Osteocyte (in vitro differentiated cells): ENCODE results near the gene HHLA2. TPM values are rescaled to one million over a fixed set of nuclear protein-coding genes. Genes with fewer than 3 reads are reported as not detected.

ENCODE experiments used
- DNase-seq: peaks from one replicate; pipeline ENCODE4 v3.0.0; 2021; ENCODE audit warnings: mixed read lengths; ENCODE audit not compliant: unreplicated experiment; ENCODE audit errors: extremely low spot score
- H3K27ac Mint-ChIP-seq: one replicate; pipeline ENCODE4 v1.8.0; 2021; ENCODE audit warnings: mild to moderate bottlenecking, mixed read lengths; ENCODE audit not compliant: unreplicated experiment
- H3K27me3 Mint-ChIP-seq: one replicate; pipeline ENCODE4 v1.8.0; 2021; ENCODE audit warnings: mixed read lengths; ENCODE audit not compliant: unreplicated experiment
- H3K36me3 Mint-ChIP-seq: one replicate; pipeline ENCODE4 v1.8.0; 2021; ENCODE audit warnings: mixed read lengths; ENCODE audit not compliant: unreplicated experiment
- H3K4me1 Mint-ChIP-seq: one replicate; pipeline ENCODE4 v1.8.0; 2021; ENCODE audit warnings: mixed read lengths; ENCODE audit not compliant: unreplicated experiment
- H3K4me3 Mint-ChIP-seq: one replicate; pipeline ENCODE4 v1.8.0; 2021; ENCODE audit warnings: mild to moderate bottlenecking, moderate library complexity, mixed read lengths; ENCODE audit not compliant: unreplicated experiment
- H3K9me3 Mint-ChIP-seq: one replicate; pipeline ENCODE4 v1.8.0; 2021; ENCODE audit warnings: mixed read lengths; ENCODE audit not compliant: unreplicated experiment
- total RNA-seq: library from RNA; stranded (reverse); gene quantifications from 2 replicates; pipeline ENCODE4 v1.2.1, GENCODE V29; 2021
- TF ChIP-seq, protein P1 (sequence below): fragments of 200-600 bp; sonication (generic); IDR thresholded peaks from 2 replicates; pipeline ENCODE4 v1.5.0; 2021; ENCODE audit warnings: antibody characterized with exemption, mild to moderate bottlenecking, moderate library complexity

Gene HHLA2
- total RNA-seq, 1 donor from 2014 or later, result not detected

DNA sequence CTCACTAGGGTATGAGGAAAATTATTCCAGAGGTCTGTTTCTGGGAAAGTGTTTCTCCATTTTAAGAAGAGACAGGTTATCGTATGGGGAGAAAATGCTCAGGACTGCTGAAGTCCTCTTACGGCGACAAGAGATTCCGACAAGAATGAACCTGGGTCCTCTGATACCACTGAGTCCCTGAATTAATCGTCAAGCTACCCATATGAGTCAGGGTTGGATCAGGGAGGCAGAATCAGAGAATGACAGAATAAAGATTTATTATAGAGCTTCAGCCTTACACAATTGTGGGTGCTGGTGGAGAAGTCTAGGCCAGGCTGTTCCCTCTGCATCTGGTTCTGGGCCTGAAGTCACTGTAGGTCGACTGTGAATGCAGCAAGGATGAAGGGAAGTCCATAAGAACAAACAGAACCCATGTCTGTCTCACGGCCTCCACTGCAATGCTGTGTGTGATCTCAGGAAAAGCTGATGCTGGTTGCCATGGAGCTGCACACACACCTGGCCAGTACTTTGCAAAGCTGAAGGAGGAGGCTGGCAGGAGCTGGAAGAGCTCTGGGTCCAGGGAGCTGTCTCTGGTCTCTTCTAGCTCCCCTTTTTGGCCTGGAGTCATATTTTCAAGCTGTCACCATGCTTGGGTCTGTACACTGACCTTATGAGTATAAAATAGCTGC is 83.9 kb downstream of the HHLA2 start:
- Mint-ChIP-seq H3K36me3 (no peaks in the 10 kb centered on the region), H3K4me1 (no peaks in the 10 kb centered on the region), H3K4me3 (no peak overlapping the region), H3K9me3 (no peaks in the 10 kb centered on the region), H3K27me3 (peaks cover 2% of the 10 kb centered on the region), H3K27ac (no peak overlapping the region)
- no peak for DNase-seq
- TF ChIP-seq, protein P1, sequence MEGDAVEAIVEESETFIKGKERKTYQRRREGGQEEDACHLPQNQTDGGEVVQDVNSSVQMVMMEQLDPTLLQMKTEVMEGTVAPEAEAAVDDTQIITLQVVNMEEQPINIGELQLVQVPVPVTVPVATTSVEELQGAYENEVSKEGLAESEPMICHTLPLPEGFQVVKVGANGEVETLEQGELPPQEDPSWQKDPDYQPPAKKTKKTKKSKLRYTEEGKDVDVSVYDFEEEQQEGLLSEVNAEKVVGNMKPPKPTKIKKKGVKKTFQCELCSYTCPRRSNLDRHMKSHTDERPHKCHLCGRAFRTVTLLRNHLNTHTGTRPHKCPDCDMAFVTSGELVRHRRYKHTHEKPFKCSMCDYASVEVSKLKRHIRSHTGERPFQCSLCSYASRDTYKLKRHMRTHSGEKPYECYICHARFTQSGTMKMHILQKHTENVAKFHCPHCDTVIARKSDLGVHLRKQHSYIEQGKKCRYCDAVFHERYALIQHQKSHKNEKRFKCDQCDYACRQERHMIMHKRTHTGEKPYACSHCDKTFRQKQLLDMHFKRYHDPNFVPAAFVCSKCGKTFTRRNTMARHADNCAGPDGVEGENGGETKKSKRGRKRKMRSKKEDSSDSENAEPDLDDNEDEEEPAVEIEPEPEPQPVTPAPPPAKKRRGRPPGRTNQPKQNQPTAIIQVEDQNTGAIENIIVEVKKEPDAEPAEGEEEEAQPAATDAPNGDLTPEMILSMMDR, result no peak

DNA sequence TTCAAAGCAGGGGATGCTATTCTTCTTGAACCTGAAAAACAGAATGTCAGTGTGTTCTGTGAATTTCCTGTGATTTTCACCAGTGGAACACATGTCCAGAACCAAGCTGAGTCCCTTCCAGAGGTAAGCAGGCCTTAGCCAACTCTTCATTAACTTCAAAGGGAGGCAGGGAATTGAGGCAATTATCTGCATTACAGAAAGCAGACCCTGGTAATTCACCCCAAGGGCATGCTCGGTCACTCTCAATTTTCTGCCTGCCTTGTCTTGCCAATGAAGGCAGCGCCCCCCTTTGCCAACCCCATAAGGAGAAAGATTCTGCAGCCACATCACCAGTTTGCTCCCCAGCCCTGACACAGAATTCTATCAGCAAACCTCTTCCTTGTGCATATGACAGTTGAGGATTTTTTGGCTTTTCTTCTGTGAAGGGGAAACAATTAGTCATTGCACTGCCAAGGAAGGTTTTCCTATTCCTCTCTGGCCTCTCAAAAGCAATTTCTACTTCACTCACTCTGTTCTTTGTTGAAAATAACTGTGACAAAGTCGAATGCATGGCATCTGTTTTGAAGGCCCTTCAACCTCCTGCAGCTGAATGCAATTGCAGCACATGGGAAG is 85.3 kb downstream of the HHLA2 start:
- H3K27ac Mint-ChIP-seq, result no peak overlapping the region
- H3K27me3 Mint-ChIP-seq, result peaks cover 6% of the 10 kb centered on the region
- no peak for DNase-seq
- no peaks in the 10 kb centered on the region for H3K36me3 Mint-ChIP-seq
- no peaks in the 10 kb centered on the region for H3K4me1 Mint-ChIP-seq
- H3K4me3 Mint-ChIP-seq, result no peak overlapping the region
- no peaks in the 10 kb centered on the region for H3K9me3 Mint-ChIP-seq
- TF ChIP-seq, protein P1, result no peak

DNA sequence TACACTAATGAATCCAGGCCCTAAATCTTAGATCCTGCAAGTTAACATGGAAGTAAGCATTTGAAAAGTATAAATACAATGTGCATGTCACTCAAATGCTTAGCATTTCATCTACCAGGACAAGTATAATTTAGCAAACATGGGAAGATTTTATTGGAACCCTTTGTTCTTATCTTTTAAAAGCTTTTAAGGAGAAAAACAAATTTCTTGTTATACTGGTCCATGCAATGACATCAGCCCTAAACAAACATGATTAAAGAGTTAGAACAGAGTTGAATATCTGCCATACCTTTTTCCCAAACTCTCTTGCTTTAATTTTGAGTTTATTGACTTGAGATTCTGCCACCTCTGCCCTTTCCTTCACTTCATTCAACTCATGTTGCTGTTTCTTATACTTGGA is 87.0 kb downstream of the HHLA2 start:
- Mint-ChIP-seq H3K4me1 (no peaks in the 10 kb centered on the region), H3K36me3 (no peaks in the 10 kb centered on the region), H3K9me3 (no peaks in the 10 kb centered on the region), H3K27me3 (peaks cover 4% of the 10 kb centered on the region), H3K27ac (no peak overlapping the region), H3K4me3 (no peak overlapping the region)
- DNase-seq, result no peak
- TF ChIP-seq, protein P1, result no peak

DNA sequence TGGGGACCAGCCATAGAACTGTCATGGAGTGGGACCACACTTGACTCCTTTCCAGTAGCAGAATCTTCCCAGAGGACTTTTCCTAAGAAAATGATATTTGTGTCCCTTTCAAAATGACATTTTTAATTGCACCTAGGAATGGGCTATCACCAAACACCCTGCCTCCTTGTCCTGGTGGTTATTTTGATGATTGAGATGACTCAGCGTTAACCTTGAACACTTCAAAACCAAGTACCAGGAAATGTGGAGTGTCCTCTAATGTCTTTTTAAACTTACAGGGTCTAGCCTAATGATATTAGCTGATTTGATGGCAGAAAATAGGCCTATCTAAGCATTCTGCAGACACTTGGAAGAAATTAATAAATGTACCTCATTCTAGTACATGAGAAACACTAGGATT is 90.7 kb downstream of the HHLA2 start:
- DNase-seq, result no peak
- Mint-ChIP-seq H3K9me3 (no peaks in the 10 kb centered on the region), H3K27me3 (peaks cover 12% of the 10 kb centered on the region), H3K27ac (no peak overlapping the region), H3K4me1 (no peaks in the 10 kb centered on the region), H3K4me3 (no peak overlapping the region), H3K36me3 (no peaks in the 10 kb centered on the region)
- TF ChIP-seq, protein P1, result no peak

DNA sequence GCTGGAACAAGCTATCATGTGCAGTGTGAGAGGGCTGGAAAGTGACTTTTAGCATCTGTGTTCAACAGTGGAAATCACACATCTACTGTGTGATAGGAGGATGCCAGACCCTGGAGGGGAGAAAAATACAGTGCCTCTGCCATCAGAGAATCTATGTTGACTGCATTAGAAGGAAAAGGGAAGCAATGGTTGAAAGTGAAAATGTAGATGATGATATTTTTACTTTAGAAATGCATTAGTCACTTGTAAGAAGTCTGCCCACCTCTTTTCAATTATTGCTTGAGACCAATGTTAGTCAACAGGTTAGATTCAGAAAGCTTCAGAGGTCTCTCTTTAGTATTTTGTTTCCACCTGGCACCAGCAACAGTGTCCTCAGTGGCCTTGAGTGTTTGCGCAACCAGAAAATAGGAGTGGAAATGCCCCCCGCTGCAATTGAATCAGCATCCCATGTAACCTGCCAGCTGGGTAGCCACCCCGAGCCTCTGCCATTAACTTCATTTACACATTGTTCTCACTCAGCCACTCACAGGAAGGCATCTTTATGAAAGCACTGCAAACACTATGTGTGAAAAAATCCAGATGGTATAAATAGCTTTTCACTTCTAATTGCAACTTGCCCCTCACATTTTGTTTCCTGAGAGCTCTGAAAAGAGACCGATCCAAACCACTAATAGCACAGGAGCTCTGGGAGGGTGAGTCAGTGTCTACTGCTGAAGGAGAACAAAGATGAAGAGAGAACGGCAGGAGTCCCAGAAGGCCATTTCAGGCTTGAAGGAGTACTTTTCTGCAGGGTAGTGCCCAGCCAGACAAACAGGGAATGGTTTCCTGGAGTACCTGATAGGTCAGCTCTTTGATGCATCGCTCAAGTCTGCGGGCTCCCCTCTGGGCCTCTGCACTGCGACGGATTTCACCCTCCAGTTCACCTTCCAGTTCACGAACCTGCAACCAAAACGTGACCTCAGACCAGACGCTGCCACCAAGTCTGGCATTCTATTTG is 92.1 kb downstream of the HHLA2 start:
- no peak for DNase-seq
- no peak overlapping the region for H3K27ac Mint-ChIP-seq
- H3K9me3 Mint-ChIP-seq, result no peaks in the 10 kb centered on the region

More for the DNA sequence above, 92.1 kb downstream of the HHLA2 start:
- Mint-ChIP-seq H3K27me3 (peaks cover 16% of the 10 kb centered on the region), H3K4me3 (no peak overlapping the region), H3K36me3 (no peaks in the 10 kb centered on the region), H3K4me1 (no peaks in the 10 kb centered on the region)
- TF ChIP-seq, protein P1, result no peak
